Measurements from ENCODE around the gene SORCS2.

- TF ChIP-seq CTCF (conservative IDR thresholded peaks at IDR 0.05; ENCODE audit: low read depth, low read length) (no peak), EZH2phosphoT487 (IDR thresholded peaks at IDR 0.05; ENCODE audit: borderline replicate concordance, low read length) (no peak), EZH2 (IDR thresholded peaks at IDR 0.05; ENCODE audit: low read length, unreplicated experiment) (no peak)
These were observed 533.6 kb downstream of the SORCS2 start for GRCh38 chr4:7725951-7726350.

Measured in PC-3 (cell line).